Stomach (tissue), 9 donors: ENCODE data around the gene PLSCR1. TPM values are rescaled to one million over a fixed set of nuclear protein-coding genes. Genes with fewer than 3 reads are reported as not detected.
"Not testable (repeated sequence)": the region's sequence is repeated elsewhere in the genome, so short reads cannot be mapped to it uniquely, and the experiment has no call there.

Experiments used
- DNase-seq, 2 donors: peaks; one replicate each; pipeline versions ENCODE4 v3.0.0 to v3.0.0-alpha.2; 2013 to 2019
- H3K27ac ChIP-seq, 5 donors: fragments of 200-600 bp in 4 of 5; sonication (generic) in 4 of 5; one replicate each; pipeline ENCODE4 v1.5.1; 2013 to 2019; ENCODE audit warnings: mild to moderate bottlenecking in 1 of 5, moderate library complexity in 1 of 5
- H3K27me3 ChIP-seq, 3 donors: fragments of 200-600 bp; sonication (generic); one replicate each; pipeline ENCODE4 v1.5.1; 2017 to 2019; ENCODE audit warnings: mixed run types in 1 of 3
- H3K36me3 ChIP-seq, 4 donors: fragments of 200-600 bp; sonication (generic); 1 replicate in 3 of 4; 2 replicates in 1 of 4; pipeline ENCODE4 v1.5.1; 2016 to 2019
- H3K4me1 ChIP-seq, 4 donors: fragments of 200-600 bp; sonication (generic); one replicate each; pipeline ENCODE4 v1.5.1; 2016 to 2019
- H3K4me3 ChIP-seq, 4 donors: fragments of 200-600 bp; sonication (generic) in 3 of 4; one replicate each; pipeline ENCODE4 v1.5.1; 2016 to 2019; ENCODE audit warnings: mild to moderate bottlenecking in 1 of 4
- H3K9me3 ChIP-seq, 4 donors: fragments of 200-600 bp; sonication (generic); one replicate each; pipeline ENCODE4 v1.5.1; 2016 to 2019
- CTCF ChIP-seq, 7 experiments: fragments of 450-650 bp in 4 of 7; fragments of 200-600 bp in 3 of 7; sonication (generic) in 3 of 7; IDR thresholded peaks; one replicate each; pipeline ENCODE4 v1.5.1; 2016 to 2019; ENCODE audit warnings: antibody characterized with exemption in 7 of 7, control low read depth in 2 of 7, mild to moderate bottlenecking in 1 of 7
- EP300 ChIP-seq: sonication (generic); formaldehyde crosslinking; IDR thresholded peaks from one replicate; pipeline ENCODE4 v1.6.1; 2017; ENCODE audit warnings: antibody characterized with exemption
- POLR2A ChIP-seq, 4 donors: fragments of 450-650 bp; IDR thresholded peaks; one replicate each; pipeline ENCODE4 v1.6.1; 2016; ENCODE audit warnings: antibody characterized with exemption in 4 of 4, control low read depth in 2 of 4, mild to moderate bottlenecking in 1 of 4, moderate library complexity in 1 of 4
- POLR2AphosphoS5 ChIP-seq, 3 donors: sonication (generic); formaldehyde crosslinking; IDR thresholded peaks; one replicate each; pipeline ENCODE4 v1.6.1; 2016; ENCODE audit warnings: antibody characterized with exemption in 3 of 3
- WGBS, 5 donors: extraction: QIAGEN DNeasy Blood & Tissue Kit in 3 of 5; methylation state at CpG; one replicate each; pipeline versions ENCODE4 v1.1.5 to v1.1.7; 2013 to 2018; 5-methylcytosine and 5-hydroxymethylcytosine counted together
- intact Hi-C: fragments of 100-400 bp; cut with DNase I; formaldehyde crosslinking; loops from one replicate; pipeline ENCODE4 v1.15.1; 2023; ENCODE audit warnings: low total_unique reads
- polyA plus RNA-seq, 3 donors: library from polyadenylated mRNA; stranded (reverse); fragments of 200-250 nt; gene quantifications; one replicate each; pipeline ENCODE4 v1.2.3, GENCODE V29; 2013
- total RNA-seq, 5 donors: library from RNA; depleted of rRNA; stranded (reverse); fragments of >200 nt; gene quantifications; one replicate each; pipeline versions ENCODE4 v1.1.0 to v1.2.3, GENCODE V29; 2014 to 2016
- donor health status: healthy with polysubstance abuse.
- donor health status: Bipolar disorder and iron deficiency.
- donor health status: healthy.

PLSCR1 gene
- total and polyA plus RNA-seq, 8 donors, result 18.7 to 506 (median 70.1) TPM

GRCh38 chr3:146493221-146493620, 51.2 kb downstream of the PLSCR1 start:
- no peaks in the 10 kb centered on the region for H3K27me3 ChIP-seq
- intact Hi-C loops, result no loop called here
- TF ChIP-seq EP300 (no peak), POLR2A (IDR thresholded peaks at IDR 0.05) (no peak), CTCF (IDR thresholded peaks at IDR 0.05) (no peak), POLR2AphosphoS5 (IDR thresholded peaks at IDR 0.05) (no peak)
- no peaks in the 10 kb centered on the region for H3K4me1 ChIP-seq
- H3K36me3 ChIP-seq, result no peaks in the 10 kb centered on the region
- 56 to 79% (median 72%) methylated on average over 2 of the region's 2 CpGs for WGBS, 5 donors
- no peak overlapping the region for H3K27ac ChIP-seq
- no peak overlapping the region for H3K4me3 ChIP-seq
- no peak for DNase-seq
- H3K9me3 ChIP-seq, result peaks cover 0 to 9% (median 2%) of the 10 kb centered on the region in 4 donors

- H3K36me3 ChIP-seq, result no peaks in the 10 kb centered on the region
- no peak for TF ChIP-seq POLR2A (IDR thresholded peaks at IDR 0.05)
- intact Hi-C loops, result no loop called here
- DNase-seq, result no peak
- no peak overlapping the region for H3K4me3 ChIP-seq
- H3K4me1 ChIP-seq, result no peaks in the 10 kb centered on the region
- peaks cover 0 to 9% (median 2%) of the 10 kb centered on the region in 4 donors for H3K9me3 ChIP-seq
- H3K27me3 ChIP-seq, result no peaks in the 10 kb centered on the region
- 47 to 94% (median 49%) methylated on average over 2 of the region's 2 CpGs for WGBS, 5 donors
- H3K27ac ChIP-seq, result no peak overlapping the region
These were observed 53.1 kb downstream of the PLSCR1 start for GRCh38 chr3:146491303-146491702.

GRCh38 chr3:146485297-146485696, 59.1 kb downstream of the PLSCR1 start:
- no peak for DNase-seq
- Histone ChIP-seq H3K4me1 (no peaks in the 10 kb centered on the region), H3K27ac (no peak overlapping the region), H3K27me3 (no peaks in the 10 kb centered on the region), H3K4me3 (no peak overlapping the region), H3K9me3 (peaks cover 0 to 6% (median 5%) of the 10 kb centered on the region in 4 donors), H3K36me3 (no peaks in the 10 kb centered on the region)
- TF ChIP-seq EP300 (no peak), CTCF (IDR thresholded peaks at IDR 0.05) (no peak), POLR2A (IDR thresholded peaks at IDR 0.05) (no peak), POLR2AphosphoS5 (IDR thresholded peaks at IDR 0.05) (no peak)
- intact Hi-C loops, result no loop called here

- Histone ChIP-seq H3K27ac (no peak overlapping the region), H3K4me3 (no peak overlapping the region), H3K9me3 (no peaks in the 10 kb centered on the region), H3K27me3 (peaks cover 0 to 8% (median 0%) of the 10 kb centered on the region in 3 donors), H3K36me3 (no peaks in the 10 kb centered on the region), H3K4me1 (no peaks in the 10 kb centered on the region)
- no peak for TF ChIP-seq POLR2A (IDR thresholded peaks at IDR 0.05)
- intact Hi-C loops, result no loop called here
- WGBS, 5 donors, result 87 to 97% (median 93%) methylated on average over 5 to 6 of the region's 6 CpGs
- peak in 1 of 2 donors; percentile 34 for DNase-seq
These were observed 68.2 kb downstream of the PLSCR1 start for GRCh38 chr3:146476094-146476740.

GRCh38 chr3:146474976-146475375, 69.4 kb downstream of the PLSCR1 start:
- WGBS, 5 donors, result 81 to 92% (median 89%) methylated on average over 2 of the region's 2 CpGs
- H3K27ac ChIP-seq, H3K36me3 ChIP-seq, DNase-seq, H3K9me3 ChIP-seq, H3K27me3 ChIP-seq, H3K4me3 ChIP-seq, intact Hi-C loops, H3K4me1 ChIP-seq: not testable (repeated sequence)

GRCh38 chr3:146473726-146474125, 70.7 kb downstream of the PLSCR1 start:
- no peak overlapping the region for H3K27ac ChIP-seq
- no peaks in the 10 kb centered on the region for H3K9me3 ChIP-seq
- H3K36me3 ChIP-seq, result no peaks in the 10 kb centered on the region
- intact Hi-C loops, result no loop called here
- no peak for DNase-seq
- peaks cover 0 to 8% (median 0%) of the 10 kb centered on the region in 3 donors for H3K27me3 ChIP-seq
- 89 to 99% (median 93%) methylated on average over 2 of the region's 2 CpGs for WGBS, 5 donors
- peaks cover 0 to 18% (median 12%) of the 10 kb centered on the region in 4 donors for H3K4me1 ChIP-seq
- no peak overlapping the region for H3K4me3 ChIP-seq
- TF ChIP-seq POLR2AphosphoS5 (IDR thresholded peaks at IDR 0.05) (no peak), EP300 (no peak), POLR2A (IDR thresholded peaks at IDR 0.05) (no peak), CTCF (IDR thresholded peaks at IDR 0.05) (no peak)
